ENCODE measurements around the gene IL12RB2.
"Not testable (repeated sequence)": the region's sequence is repeated elsewhere in the genome, so short reads cannot be mapped to it uniquely, and the experiment has no call there.

Gene IL12RB2

GRCh38 chr1:67393240-67393639, 85.6 kb downstream of the IL12RB2 start:
- Histone ChIP-seq H3K36me3 (ENCODE audit: control insufficient read depth, insufficient read depth, low read length) (no peaks in the 10 kb centered on the region), H3K4me3 (ENCODE audit: low read length) (no peak overlapping the region), H3K9ac (ENCODE audit: low read length) (no peak overlapping the region), H3K4me1 (ENCODE audit: control insufficient read depth, insufficient read depth, low read length) (peaks cover 5% of the 10 kb centered on the region), H3K9me3 (ENCODE audit: control insufficient read depth, low read length) (no peaks in the 10 kb centered on the region), H3K27me3 (ENCODE audit: control insufficient read depth, insufficient read depth, low read length) (no peaks in the 10 kb centered on the region)

- H3K4me1 ChIP-seq (ENCODE audit: control insufficient read depth, insufficient read depth, low read length), result peaks cover 5% of the 10 kb centered on the region
- no peaks in the 10 kb centered on the region for H3K9me3 ChIP-seq (ENCODE audit: control insufficient read depth, low read length)
- no peaks in the 10 kb centered on the region for H3K36me3 ChIP-seq (ENCODE audit: control insufficient read depth, insufficient read depth, low read length)
- H3K27me3 ChIP-seq (ENCODE audit: control insufficient read depth, insufficient read depth, low read length), result no peaks in the 10 kb centered on the region
- no peak overlapping the region for H3K4me3 ChIP-seq (ENCODE audit: low read length)
- H3K9ac ChIP-seq (ENCODE audit: low read length), result no peak overlapping the region
Observed at GRCh38 chr1:67393737-67394136, 86.1 kb downstream of the IL12RB2 start.

GRCh38 chr1:67394548-67394947, 86.9 kb downstream of the IL12RB2 start:
- no peaks in the 10 kb centered on the region for H3K9me3 ChIP-seq (ENCODE audit: control insufficient read depth, low read length)
- H3K9ac ChIP-seq (ENCODE audit: low read length), result no peak overlapping the region
- no peaks in the 10 kb centered on the region for H3K36me3 ChIP-seq (ENCODE audit: control insufficient read depth, insufficient read depth, low read length)
- no peaks in the 10 kb centered on the region for H3K27me3 ChIP-seq (ENCODE audit: control insufficient read depth, insufficient read depth, low read length)
- H3K4me1 ChIP-seq (ENCODE audit: control insufficient read depth, insufficient read depth, low read length), result peaks cover 5% of the 10 kb centered on the region
- no peak overlapping the region for H3K4me3 ChIP-seq (ENCODE audit: low read length)

DNA sequence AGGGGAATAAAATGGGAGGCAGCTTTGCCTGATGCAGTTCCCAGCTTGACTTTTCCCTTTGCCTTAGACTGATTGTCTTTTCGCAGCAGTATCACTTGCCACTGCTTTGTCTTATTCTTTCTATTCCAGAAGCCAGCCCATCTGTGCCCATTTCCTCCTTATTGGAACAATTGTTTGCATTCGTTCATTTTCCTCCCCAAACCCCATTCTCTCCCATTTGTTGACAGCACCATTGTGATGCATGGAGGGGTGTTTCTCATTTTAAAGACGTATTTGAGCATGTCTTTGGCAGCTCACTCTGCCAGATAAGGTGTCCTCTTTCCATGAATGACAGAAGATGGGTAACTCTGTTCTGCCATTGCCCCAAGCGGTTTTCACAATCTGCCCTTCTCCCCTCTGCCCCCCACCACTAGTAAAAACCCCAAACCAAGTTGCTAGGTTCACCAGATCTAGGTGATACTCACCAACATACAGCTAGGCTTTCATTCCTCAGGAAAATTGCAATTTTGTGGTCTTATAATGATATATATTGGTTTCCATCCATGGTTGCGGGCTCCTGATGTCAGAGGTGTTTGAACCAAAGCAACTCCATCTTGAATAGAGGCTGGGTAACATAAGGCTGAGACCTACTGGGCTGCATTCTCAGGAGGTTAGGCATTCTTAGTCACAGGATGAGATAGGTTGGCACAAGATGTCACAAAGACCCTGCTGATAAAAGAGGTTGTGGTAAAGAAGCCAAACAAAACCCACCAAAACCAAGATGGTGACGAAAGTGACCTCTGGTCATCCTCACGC, 91.7 kb downstream of the IL12RB2 start:
- Histone ChIP-seq H3K4me3 (ENCODE audit: low read length) (no peak overlapping the region), H3K9me3 (ENCODE audit: control insufficient read depth, low read length) (no peaks in the 10 kb centered on the region), H3K4me1 (ENCODE audit: control insufficient read depth, insufficient read depth, low read length) (no peaks in the 10 kb centered on the region), H3K27me3 (ENCODE audit: control insufficient read depth, insufficient read depth, low read length) (no peaks in the 10 kb centered on the region), H3K36me3 (ENCODE audit: control insufficient read depth, insufficient read depth, low read length) (no peaks in the 10 kb centered on the region), H3K9ac (ENCODE audit: low read length) (no peak overlapping the region)

GRCh38 chr1:67400029-67400786, 92.5 kb downstream of the IL12RB2 start:
- H3K27me3 ChIP-seq (ENCODE audit: control insufficient read depth, insufficient read depth, low read length); H3K9ac ChIP-seq (ENCODE audit: low read length); H3K4me3 ChIP-seq (ENCODE audit: low read length); H3K9me3 ChIP-seq (ENCODE audit: control insufficient read depth, low read length); H3K36me3 ChIP-seq (ENCODE audit: control insufficient read depth, insufficient read depth, low read length); H3K4me1 ChIP-seq (ENCODE audit: control insufficient read depth, insufficient read depth, low read length): not testable (repeated sequence)

GRCh38 chr1:67401443-67401842, 93.8 kb downstream of the IL12RB2 start:
- Histone ChIP-seq H3K4me3 (ENCODE audit: low read length) (no peak overlapping the region), H3K4me1 (ENCODE audit: control insufficient read depth, insufficient read depth, low read length) (peaks cover 7% of the 10 kb centered on the region), H3K9ac (ENCODE audit: low read length) (no peak overlapping the region), H3K9me3 (ENCODE audit: control insufficient read depth, low read length) (no peaks in the 10 kb centered on the region), H3K27me3 (ENCODE audit: control insufficient read depth, insufficient read depth, low read length) (no peaks in the 10 kb centered on the region), H3K36me3 (ENCODE audit: control insufficient read depth, insufficient read depth, low read length) (no peaks in the 10 kb centered on the region)

- H3K9me3 ChIP-seq (ENCODE audit: control insufficient read depth, low read length), result no peaks in the 10 kb centered on the region
- H3K9ac ChIP-seq (ENCODE audit: low read length), result no peak overlapping the region
- H3K36me3 ChIP-seq (ENCODE audit: control insufficient read depth, insufficient read depth, low read length), result no peaks in the 10 kb centered on the region
- H3K4me3 ChIP-seq (ENCODE audit: low read length), result no peak overlapping the region
- H3K4me1 ChIP-seq (ENCODE audit: control insufficient read depth, insufficient read depth, low read length), result peaks cover 7% of the 10 kb centered on the region
- H3K27me3 ChIP-seq (ENCODE audit: control insufficient read depth, insufficient read depth, low read length), result no peaks in the 10 kb centered on the region
Observed at GRCh38 chr1:67404212-67404620, 96.5 kb downstream of the IL12RB2 start.

DNA sequence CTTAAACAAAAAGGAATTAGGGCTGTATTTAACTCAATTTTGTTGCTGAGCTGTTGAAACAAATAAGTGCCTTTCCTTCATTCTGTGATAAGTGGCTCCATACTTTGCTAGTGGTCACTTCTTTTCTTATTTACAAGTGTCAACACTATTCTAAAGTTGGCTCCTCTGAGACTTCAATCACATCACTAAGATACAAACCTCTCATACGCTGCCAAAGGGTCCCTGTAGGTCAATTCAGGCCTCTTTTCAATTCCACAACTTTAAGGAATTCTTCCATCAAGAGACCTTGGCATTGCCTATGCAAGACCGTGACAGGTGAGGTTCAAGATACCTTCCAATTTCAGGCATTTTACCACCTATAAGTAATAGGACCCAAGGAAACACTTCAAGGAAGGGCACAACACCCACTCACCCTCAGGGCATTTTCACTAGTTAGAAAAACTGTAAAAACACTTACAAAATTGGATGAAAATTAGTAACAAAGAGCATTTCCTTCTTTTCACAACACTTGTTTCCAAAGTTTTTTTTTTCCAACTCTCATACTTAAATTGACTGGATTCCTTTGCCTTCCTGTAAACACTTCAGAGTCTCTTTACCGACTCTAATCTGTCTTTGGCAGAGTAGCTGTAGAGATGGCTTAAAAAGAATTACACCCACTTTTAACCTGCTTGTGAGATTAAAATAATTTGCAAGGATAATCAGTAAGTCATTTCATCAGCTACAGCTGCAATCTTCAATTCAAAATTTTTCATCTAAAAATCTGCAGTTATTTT, 98.0 kb downstream of the IL12RB2 start:
- no peak overlapping the region for H3K4me3 ChIP-seq (ENCODE audit: low read length)
- no peaks in the 10 kb centered on the region for H3K9me3 ChIP-seq (ENCODE audit: control insufficient read depth, low read length)
- H3K36me3 ChIP-seq (ENCODE audit: control insufficient read depth, insufficient read depth, low read length), result no peaks in the 10 kb centered on the region
- H3K9ac ChIP-seq (ENCODE audit: low read length), result no peak overlapping the region
- H3K4me1 ChIP-seq (ENCODE audit: control insufficient read depth, insufficient read depth, low read length), result peaks cover 7% of the 10 kb centered on the region
- no peaks in the 10 kb centered on the region for H3K27me3 ChIP-seq (ENCODE audit: control insufficient read depth, insufficient read depth, low read length)

DNA sequence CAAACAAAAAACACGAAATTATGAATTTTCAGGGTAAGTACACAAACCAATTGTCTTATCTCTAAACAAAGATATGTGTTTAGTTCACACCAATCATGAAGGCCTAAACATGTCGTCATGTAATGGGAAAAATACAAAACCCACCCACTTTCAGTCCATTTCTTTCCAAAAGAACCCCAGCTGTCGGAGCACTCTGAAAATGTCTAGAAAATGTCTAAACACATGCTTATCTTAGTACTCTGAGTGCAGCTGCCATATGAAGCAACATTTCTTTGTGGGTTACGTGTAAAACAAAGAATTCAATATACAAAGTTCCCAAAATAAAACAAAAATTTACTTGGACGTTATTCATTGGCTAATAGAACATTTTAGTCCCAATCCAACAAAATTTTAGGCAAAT, 99.8 kb downstream of the IL12RB2 start:
- peaks cover 7% of the 10 kb centered on the region for H3K4me1 ChIP-seq (ENCODE audit: control insufficient read depth, insufficient read depth, low read length)
- no peaks in the 10 kb centered on the region for H3K36me3 ChIP-seq (ENCODE audit: control insufficient read depth, insufficient read depth, low read length)
- H3K4me3 ChIP-seq (ENCODE audit: low read length), result no peak overlapping the region
- H3K9me3 ChIP-seq (ENCODE audit: control insufficient read depth, low read length), result no peaks in the 10 kb centered on the region
- H3K27me3 ChIP-seq (ENCODE audit: control insufficient read depth, insufficient read depth, low read length), result no peaks in the 10 kb centered on the region
- no peak overlapping the region for H3K9ac ChIP-seq (ENCODE audit: low read length)

DNA sequence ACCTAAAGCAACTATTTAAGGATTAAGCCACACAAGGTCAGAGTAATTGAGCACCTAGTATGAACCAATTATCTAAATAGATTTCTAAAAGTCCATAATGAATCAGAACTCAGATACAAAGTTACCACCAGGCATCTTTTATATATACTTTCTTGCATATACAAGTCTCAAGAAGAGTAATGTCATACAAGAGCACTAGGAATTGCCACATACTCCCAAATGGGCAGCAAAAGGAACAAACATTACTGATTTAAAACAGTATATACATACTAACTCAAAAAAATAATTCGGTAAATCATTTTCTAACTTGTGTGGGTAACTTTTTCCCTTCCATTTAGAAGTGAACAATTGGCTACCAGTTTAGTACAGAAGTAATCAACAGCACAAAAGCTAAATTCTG, 100.5 kb downstream of the IL12RB2 start:
- Histone ChIP-seq H3K4me3 (ENCODE audit: low read length) (no peak overlapping the region), H3K9ac (ENCODE audit: low read length) (no peak overlapping the region), H3K36me3 (ENCODE audit: control insufficient read depth, insufficient read depth, low read length) (no peaks in the 10 kb centered on the region), H3K27me3 (ENCODE audit: control insufficient read depth, insufficient read depth, low read length) (no peaks in the 10 kb centered on the region), H3K4me1 (ENCODE audit: control insufficient read depth, insufficient read depth, low read length) (peaks cover 7% of the 10 kb centered on the region), H3K9me3 (ENCODE audit: control insufficient read depth, low read length) (no peaks in the 10 kb centered on the region)

DNA sequence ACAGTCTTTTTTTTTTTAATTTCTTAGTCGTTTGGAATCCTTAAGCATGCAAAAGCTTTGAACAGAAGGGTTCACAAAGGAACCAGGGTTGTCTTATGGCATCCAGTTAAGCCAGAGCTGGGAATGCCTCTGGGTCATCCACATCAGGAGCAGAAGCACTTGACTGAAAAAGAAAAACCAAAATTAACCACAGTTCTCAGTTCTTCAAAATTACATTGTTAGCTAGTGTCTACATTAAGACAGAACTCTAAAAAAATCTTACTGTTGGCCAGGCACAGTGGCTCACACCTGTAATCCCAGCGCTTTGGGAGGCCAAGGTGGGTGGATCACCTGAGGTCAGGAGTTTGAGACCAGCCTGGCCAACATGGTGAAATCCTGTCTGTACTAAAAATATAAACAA, 105.4 kb downstream of the IL12RB2 start:
- not testable (repeated sequence) for H3K36me3 ChIP-seq (ENCODE audit: control insufficient read depth, insufficient read depth, low read length); H3K27me3 ChIP-seq (ENCODE audit: control insufficient read depth, insufficient read depth, low read length); H3K4me1 ChIP-seq (ENCODE audit: control insufficient read depth, insufficient read depth, low read length); H3K9me3 ChIP-seq (ENCODE audit: control insufficient read depth, low read length); H3K4me3 ChIP-seq (ENCODE audit: low read length); H3K9ac ChIP-seq (ENCODE audit: low read length)

DNA sequence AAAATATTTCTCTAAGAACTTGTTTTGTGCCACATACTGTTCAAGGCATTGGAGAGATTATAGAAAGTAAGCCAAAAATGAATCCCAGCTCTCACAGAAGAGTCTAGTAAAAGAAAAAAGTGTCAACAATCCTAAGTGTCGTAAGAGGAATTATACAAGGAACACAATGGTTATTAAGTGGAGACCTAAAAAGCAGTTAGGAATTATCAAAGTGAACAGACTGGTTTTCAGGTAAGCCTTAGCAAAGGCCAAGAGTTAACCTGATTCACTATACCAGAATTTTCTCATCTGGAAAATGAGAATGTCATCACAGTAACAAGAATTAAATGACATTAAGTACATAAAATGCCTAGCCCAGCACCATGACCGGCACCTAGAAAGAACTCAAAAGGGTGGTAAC, 106.9 kb downstream of the IL12RB2 start:
- Histone ChIP-seq H3K36me3 (ENCODE audit: control insufficient read depth, insufficient read depth, low read length) (peaks cover 7% of the 10 kb centered on the region), H3K27me3 (ENCODE audit: control insufficient read depth, insufficient read depth, low read length) (no peaks in the 10 kb centered on the region), H3K9ac (ENCODE audit: low read length) (no peak overlapping the region), H3K4me3 (ENCODE audit: low read length) (no peak overlapping the region), H3K9me3 (ENCODE audit: control insufficient read depth, low read length) (no peaks in the 10 kb centered on the region), H3K4me1 (ENCODE audit: control insufficient read depth, insufficient read depth, low read length) (peaks cover 9% of the 10 kb centered on the region)

Data from mucosa of stomach (tissue), 1 donor.